ENCODE data around the gene ADGRG2.
A peak's percentile ranks its signal among the peaks of the same experiment; 100 is the strongest.

ADGRG2 gene

GRCh38 chrX:18956303-18957032, 165.8 kb downstream of the ADGRG2 start:
- H3K27ac ChIP-seq = 0 out of 2 replicates have a peak overlapping the region, but pooled peaks have one; percentile 26
- TF ChIP-seq ZFX (IDR thresholded peaks at IDR 0.05) (no peak), CTCF (conservative IDR thresholded peaks at IDR 0.05) (no peak)

- H3K27ac ChIP-seq = 0 out of 2 replicates have a peak overlapping the region, but pooled peaks have one; percentile 26
- TF ChIP-seq ZFX (IDR thresholded peaks at IDR 0.05) (no peak), CTCF (conservative IDR thresholded peaks at IDR 0.05) (no peak)
Measured at GRCh38 chrX:18955676-18956075, 166.6 kb downstream of the ADGRG2 start.

- TF ChIP-seq ZFX (IDR thresholded peaks at IDR 0.05) (no peak), CTCF (conservative IDR thresholded peaks at IDR 0.05) (no peak)
- no peak overlapping the region for H3K27ac ChIP-seq
Measured at GRCh38 chrX:18951032-18951431, 171.2 kb downstream of the ADGRG2 start.

- no peak overlapping the region for H3K27ac ChIP-seq
- TF ChIP-seq CTCF (conservative IDR thresholded peaks at IDR 0.05) (no peak), ZFX (IDR thresholded peaks at IDR 0.05) (no peak)
Measured at GRCh38 chrX:18949944-18950301, 172.3 kb downstream of the ADGRG2 start.

- no peak for TF ChIP-seq CTCF (conservative IDR thresholded peaks at IDR 0.05)
- TF ChIP-seq ZFX (IDR thresholded peaks at IDR 0.05) = no peak
Measured at GRCh38 chrX:18949291-18949943, 172.9 kb downstream of the ADGRG2 start.

GRCh38 chrX:18946611-18947010, 175.7 kb downstream of the ADGRG2 start:
- no peak overlapping the region for H3K27ac ChIP-seq
- TF ChIP-seq ZFX (IDR thresholded peaks at IDR 0.05) = no peak
- TF ChIP-seq CTCF (conservative IDR thresholded peaks at IDR 0.05) = no peak

More at GRCh38 chrX:18949291-18949943, 172.9 kb downstream of the ADGRG2 start:
- no peak overlapping the region for H3K27ac ChIP-seq

- TF ChIP-seq ZFX (IDR thresholded peaks at IDR 0.05) (no peak), CTCF (conservative IDR thresholded peaks at IDR 0.05) (no peak)
- H3K27ac ChIP-seq = no peak overlapping the region
Measured at GRCh38 chrX:18946157-18946556, 176.1 kb downstream of the ADGRG2 start.

All from C4-2B (cell line).